Aorta (tissue), 5 donors: ENCODE measurements around the gene LPIN3. TPM values are rescaled to one million over a fixed set of nuclear protein-coding genes. Genes with fewer than 3 reads are reported as not detected.

Experiments used
- ATAC-seq: fragments of 200-7000 bp; cut with Tn5 transposase; one replicate; pipeline ENCODE4 v1.9.1; 2022; ENCODE audit warnings: moderate library complexity; ENCODE audit not compliant: low FRiP score
- DNase-seq, 2 donors: peaks; one replicate each; pipeline ENCODE4 v3.0.0-alpha.2; 2020
- H3K27ac ChIP-seq, 2 donors: one replicate each; pipeline ENCODE4 v1.5.1; 2013; ENCODE audit warnings: low read length in 2 of 2, mild to moderate bottlenecking in 2 of 2, moderate library complexity in 2 of 2, control low read depth in 1 of 2, inconsistent platforms in 1 of 2, low read depth in 1 of 2
- H3K27me3 ChIP-seq, 2 donors: one replicate each; pipeline ENCODE4 v1.6.1; 2013; ENCODE audit warnings: control low read depth in 1 of 2, low read length in 1 of 2, mild to moderate bottlenecking in 1 of 2, moderate library complexity in 1 of 2; ENCODE audit not compliant: insufficient read depth in 2 of 2, control insufficient read depth in 1 of 2
- H3K36me3 ChIP-seq, 2 donors: one replicate each; pipeline ENCODE4 v1.6.1; 2013; ENCODE audit warnings: control low read depth in 1 of 2, low read length in 1 of 2, mild to moderate bottlenecking in 1 of 2; ENCODE audit not compliant: insufficient read depth in 2 of 2, control insufficient read depth in 1 of 2
- H3K4me1 ChIP-seq, 2 donors: one replicate each; pipeline ENCODE4 v1.6.1; 2013; ENCODE audit warnings: low read length in 2 of 2, control low read depth in 1 of 2, mild to moderate bottlenecking in 1 of 2, moderate library complexity in 1 of 2; ENCODE audit not compliant: insufficient read depth in 2 of 2, control insufficient read depth in 1 of 2
- H3K4me3 ChIP-seq, 2 donors: one replicate each; pipeline ENCODE4 v1.5.1; 2013; ENCODE audit warnings: low read length in 2 of 2, control low read depth in 1 of 2, mild to moderate bottlenecking in 1 of 2
- H3K9me3 ChIP-seq: one replicate; pipeline ENCODE4 v1.6.1; 2013; ENCODE audit warnings: mild to moderate bottlenecking, low read length; ENCODE audit not compliant: control insufficient read depth
- WGBS, 2 donors: extraction: QIAGEN DNeasy Blood & Tissue Kit; methylation state at CpG; one replicate each; pipeline ENCODE4 v1.1.7; 2013; 5-methylcytosine and 5-hydroxymethylcytosine counted together
- intact Hi-C, 2 donors: fragments of 100-400 bp; cut with DNase I; formaldehyde crosslinking; loops; one replicate each; pipeline versions ENCODE4 v1.14.2 to v1.15.0; 2022
- polyA plus RNA-seq, 2 donors: library from polyadenylated mRNA; stranded (reverse); fragments of 200-250 nt; gene quantifications; one replicate each; pipeline ENCODE4 v1.2.3, GENCODE V29; 2013
- total RNA-seq, 2 donors: library from RNA; stranded (reverse); fragmentation: NEBNext Ultra II Directional; extraction: Animal tissue kit (Norgen Biotek cat#: 25700); gene quantifications; one replicate each; pipeline ENCODE4 v1.2.1, GENCODE V29; 2021
- donor health status: healthy with polysubstance abuse.
- donor health status: Bipolar disorder and iron deficiency.
- donor health status: DM: no; HTN: no; CAD: no.
- donor health status: DM: no; HTN: no; CAD: no.
- donor health status: DM: yes; HTN: yes; CAD: no.

Gene LPIN3
- total and polyA plus RNA-seq, 4 donors = 17.3 to 37.0 (median 22.0) TPM

DNA sequence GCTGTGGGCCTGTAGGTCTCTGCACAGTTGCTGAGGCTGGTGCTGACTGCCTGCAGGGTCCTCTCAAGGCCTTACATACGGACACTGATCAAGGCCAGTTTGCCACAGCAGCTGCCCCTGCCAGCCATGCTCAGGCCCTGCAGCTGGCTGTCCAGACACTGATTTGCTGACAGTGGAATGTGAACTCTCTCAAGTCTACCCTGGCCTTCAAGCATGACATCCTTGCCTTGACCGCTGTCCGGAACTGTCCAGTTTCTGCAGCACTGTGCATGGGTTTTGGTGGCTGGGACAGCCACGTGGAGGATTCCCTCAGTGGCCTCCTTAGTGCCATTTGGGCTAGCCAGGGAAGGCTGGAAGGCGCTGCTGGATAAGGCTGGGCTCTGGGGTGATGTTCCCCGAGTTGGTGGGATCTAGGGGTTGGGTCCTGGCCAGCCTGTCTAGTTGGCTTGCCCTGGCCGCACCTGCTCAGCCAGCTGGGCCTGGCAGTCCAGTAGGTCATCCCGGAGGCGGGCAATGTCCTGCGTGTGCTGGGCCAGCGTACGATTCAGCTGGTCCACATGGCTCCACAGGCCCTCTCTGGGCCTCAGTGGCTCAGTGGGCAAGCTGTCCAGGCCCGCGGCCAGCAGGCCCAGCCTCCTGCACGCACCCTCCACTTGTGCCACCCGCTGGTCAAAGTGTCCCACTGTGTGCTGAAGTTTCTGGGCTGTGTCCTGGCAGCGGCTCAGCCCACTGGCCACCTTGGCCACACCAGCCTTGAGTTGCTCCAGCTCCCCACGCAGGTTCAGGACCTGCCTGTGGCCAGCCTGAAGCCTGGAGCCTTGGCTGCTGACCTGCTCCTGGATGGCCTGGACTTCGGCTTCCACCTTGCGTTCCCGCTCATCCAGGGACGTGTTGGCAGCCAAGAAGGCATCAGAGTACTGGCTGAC is 20.5 kb downstream of the LPIN3 start:
- ATAC-seq = no peak
- no peaks in the 10 kb centered on the region for H3K27me3 ChIP-seq
- H3K4me3 ChIP-seq = no peak overlapping the region
- intact Hi-C loops = no loop called here
- WGBS, 2 donors = 93% methylated on average over 22 of the region's 22 CpGs
- no peak overlapping the region for H3K27ac ChIP-seq
- DNase-seq = no peak
- H3K9me3 ChIP-seq = no peaks in the 10 kb centered on the region
- no peaks in the 10 kb centered on the region for H3K36me3 ChIP-seq
- no peaks in the 10 kb centered on the region for H3K4me1 ChIP-seq

GRCh38 chr20:41361757-41362747 is 21.4 kb downstream of the LPIN3 start:
- 77 to 79% methylated on average over 45 of the region's 45 CpGs for WGBS, 2 donors
- Histone ChIP-seq H3K4me1 (no peaks in the 10 kb centered on the region), H3K36me3 (no peaks in the 10 kb centered on the region), H3K27me3 (no peaks in the 10 kb centered on the region), H3K9me3 (no peaks in the 10 kb centered on the region), H3K27ac (no peak overlapping the region), H3K4me3 (no peak overlapping the region)
- DNase-seq = peak in 1 of 2 donors; percentile 78
- intact Hi-C loops = no loop called here
- no peak for ATAC-seq

DNA sequence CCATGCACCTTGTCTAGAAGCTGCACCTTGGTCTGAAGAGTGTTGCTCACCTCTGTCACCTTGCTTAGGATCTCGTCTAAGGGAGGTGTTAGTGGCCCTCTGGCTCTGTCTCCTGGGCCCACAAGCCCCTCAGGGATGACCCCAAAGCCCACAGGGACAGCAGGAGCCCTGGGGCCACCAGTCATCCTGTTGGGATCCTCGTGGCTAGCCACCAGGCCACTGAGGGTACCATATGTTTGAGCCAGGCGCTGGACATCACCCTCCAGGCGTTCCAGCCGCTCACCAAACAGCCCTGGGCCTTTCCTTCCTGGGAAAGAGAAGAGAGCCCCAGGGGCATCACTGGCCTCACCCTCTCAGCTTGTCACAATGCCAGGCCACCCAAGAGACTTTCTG is 22.1 kb downstream of the LPIN3 start:
- no peak overlapping the region for H3K4me3 ChIP-seq
- intact Hi-C loops = no loop called here
- 95% methylated on average over 5 of the region's 5 CpGs for WGBS, 2 donors
- no peak overlapping the region for H3K27ac ChIP-seq
- H3K36me3 ChIP-seq = no peaks in the 10 kb centered on the region
- no peaks in the 10 kb centered on the region for H3K27me3 ChIP-seq
- no peaks in the 10 kb centered on the region for H3K4me1 ChIP-seq
- ATAC-seq = no peak
- no peaks in the 10 kb centered on the region for H3K9me3 ChIP-seq
- DNase-seq = no peak

DNA sequence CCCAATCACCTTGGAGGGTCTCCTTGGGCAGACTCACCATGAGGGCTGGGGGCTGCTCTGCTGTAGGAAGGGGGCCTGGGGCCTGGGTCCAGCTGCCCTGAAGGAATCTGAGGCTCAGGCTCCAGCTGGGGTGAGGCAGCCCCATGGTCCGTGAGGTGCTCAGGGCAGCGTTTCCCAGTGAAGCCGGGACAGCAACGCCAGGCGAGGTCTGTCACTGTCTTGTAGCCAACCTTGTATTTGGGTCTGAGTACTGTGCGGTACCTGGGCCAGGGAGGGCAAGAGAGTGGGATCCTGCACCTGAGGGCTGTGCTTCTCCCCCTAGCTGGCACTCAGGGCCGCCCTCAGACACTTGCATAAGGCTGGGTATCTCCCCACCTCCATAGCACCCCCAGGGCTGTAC is 23.0 kb downstream of the LPIN3 start:
- H3K4me1 ChIP-seq = no peaks in the 10 kb centered on the region
- DNase-seq = no peak
- no peak for ATAC-seq
- no peak overlapping the region for H3K4me3 ChIP-seq
- no peak overlapping the region for H3K27ac ChIP-seq
- no peaks in the 10 kb centered on the region for H3K27me3 ChIP-seq
- no peaks in the 10 kb centered on the region for H3K36me3 ChIP-seq
- intact Hi-C loops = no loop called here
- H3K9me3 ChIP-seq = no peaks in the 10 kb centered on the region
- WGBS, 2 donors = 95 to 96% methylated on average over 7 of the region's 7 CpGs

- ATAC-seq (peak; percentile 16), DNase-seq (no peak)
- Histone ChIP-seq H3K27ac (no peak overlapping the region), H3K27me3 (no peaks in the 10 kb centered on the region), H3K36me3 (no peaks in the 10 kb centered on the region), H3K9me3 (no peaks in the 10 kb centered on the region), H3K4me3 (no peak overlapping the region), H3K4me1 (no peaks in the 10 kb centered on the region)
- intact Hi-C loops = no loop called here
- WGBS, 2 donors = 93% methylated on average over 13 of the region's 13 CpGs
Observed at GRCh38 chr20:41364236-41364855, 23.7 kb downstream of the LPIN3 start.

DNA sequence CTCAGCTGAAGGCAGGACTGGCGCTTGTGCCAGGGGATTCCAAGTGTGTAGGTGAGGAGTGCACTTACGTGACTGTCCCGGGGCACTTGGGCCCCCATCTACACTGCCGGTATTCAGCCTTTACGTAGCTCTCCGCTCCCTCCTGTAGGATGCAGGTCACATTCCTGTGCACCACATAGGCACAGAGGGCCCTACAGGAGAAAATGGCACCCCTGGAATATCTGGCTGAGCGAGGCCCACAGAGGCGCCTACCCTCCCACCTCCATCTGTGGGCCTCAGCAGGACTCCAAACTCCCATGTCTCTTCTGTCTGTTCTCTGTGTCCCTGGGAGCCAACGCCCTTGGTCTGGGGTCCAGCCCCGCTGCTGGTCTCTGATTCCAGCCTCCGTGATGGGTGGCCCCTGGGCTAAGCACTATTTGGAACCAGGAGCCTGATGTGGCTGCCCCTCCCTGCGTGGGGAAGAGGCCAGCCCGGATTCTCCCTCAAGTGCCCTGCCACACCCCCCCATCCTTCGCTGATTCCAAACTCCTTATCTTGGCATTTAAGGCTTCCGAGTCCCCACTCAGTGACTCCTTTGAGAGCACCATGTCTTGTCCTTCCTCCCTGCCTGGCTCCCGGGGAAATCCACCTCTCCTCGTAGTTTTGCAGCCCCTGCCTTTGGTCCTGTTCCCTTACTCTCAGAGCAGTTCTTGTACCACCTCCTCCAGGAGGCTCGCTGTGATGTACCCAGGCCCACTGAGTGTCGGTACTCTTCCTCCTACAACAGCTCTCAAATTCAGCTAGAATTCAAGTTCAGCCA is 24.5 kb downstream of the LPIN3 start:
- H3K4me3 ChIP-seq = no peak overlapping the region
- H3K27ac ChIP-seq = no peak overlapping the region
- H3K36me3 ChIP-seq = no peaks in the 10 kb centered on the region
- no peak for ATAC-seq
- no peaks in the 10 kb centered on the region for H3K9me3 ChIP-seq
- 89% methylated on average over 19 of the region's 19 CpGs for WGBS, 2 donors
- H3K4me1 ChIP-seq = no peaks in the 10 kb centered on the region
- H3K27me3 ChIP-seq = no peaks in the 10 kb centered on the region
- no peak for DNase-seq
- intact Hi-C loops = no loop called here

DNA sequence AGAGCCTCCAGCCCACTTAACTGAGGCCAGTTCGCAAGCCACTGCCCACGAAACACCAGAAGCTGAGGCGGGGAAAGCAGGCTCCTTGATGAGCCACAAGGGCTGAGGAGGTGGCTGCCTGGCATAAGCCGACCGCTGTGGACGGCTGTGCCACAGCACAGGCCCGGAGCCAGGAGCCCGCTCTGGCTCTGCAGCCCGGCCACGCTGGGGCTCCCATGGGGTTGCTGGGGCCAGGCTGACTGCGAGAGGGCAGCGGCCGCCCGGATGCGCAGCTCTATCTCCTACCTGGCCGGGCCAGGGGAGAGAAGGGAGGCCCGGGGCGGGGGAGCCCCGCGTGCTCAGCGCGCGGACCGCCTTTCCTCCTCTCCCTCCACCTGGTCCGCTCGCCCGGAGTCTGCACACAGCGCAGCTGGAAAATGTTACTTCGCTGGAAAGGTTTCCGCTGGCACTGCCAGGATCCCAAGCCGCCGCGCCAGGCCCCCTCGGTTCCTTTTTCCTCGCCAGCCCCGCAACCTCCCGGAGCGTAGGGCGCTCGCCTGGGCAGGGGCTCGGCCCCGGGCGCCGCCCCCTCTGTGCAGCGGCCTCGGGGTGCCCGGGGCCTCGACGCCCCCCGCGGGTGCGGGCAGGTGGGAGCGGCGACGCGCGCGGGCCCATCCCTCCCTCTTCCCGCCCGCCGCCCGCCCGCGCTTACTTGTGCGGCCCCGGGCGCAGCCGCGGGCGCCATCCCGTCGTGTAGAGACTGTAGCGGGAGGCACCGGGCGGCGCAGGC is 25.3 kb downstream of the LPIN3 start:
- no peak overlapping the region for H3K27ac ChIP-seq
- WGBS, 2 donors = 1% methylated on average over 52 to 76 of the region's 76 CpGs
- H3K36me3 ChIP-seq = no peaks in the 10 kb centered on the region
- H3K27me3 ChIP-seq = no peaks in the 10 kb centered on the region
- no peaks in the 10 kb centered on the region for H3K4me1 ChIP-seq
- H3K9me3 ChIP-seq = no peaks in the 10 kb centered on the region
- intact Hi-C loops = no loop called here
- DNase-seq = peak in 1 of 2 donors; percentile 38
- H3K4me3 ChIP-seq = peak overlapping the region; percentile 22 to 33
- ATAC-seq = no peak
